ENCODE data around the gene KNDC1. TPM values are rescaled to one million over a fixed set of nuclear protein-coding genes. Genes with fewer than 3 reads are reported as not detected.
A peak's percentile ranks its signal among the peaks of the same experiment; 100 is the strongest.

KNDC1 gene
- total RNA-seq, 3 donors from 2014 or later = 0.98 to 2.3 TPM; not detected in 1

DNA sequence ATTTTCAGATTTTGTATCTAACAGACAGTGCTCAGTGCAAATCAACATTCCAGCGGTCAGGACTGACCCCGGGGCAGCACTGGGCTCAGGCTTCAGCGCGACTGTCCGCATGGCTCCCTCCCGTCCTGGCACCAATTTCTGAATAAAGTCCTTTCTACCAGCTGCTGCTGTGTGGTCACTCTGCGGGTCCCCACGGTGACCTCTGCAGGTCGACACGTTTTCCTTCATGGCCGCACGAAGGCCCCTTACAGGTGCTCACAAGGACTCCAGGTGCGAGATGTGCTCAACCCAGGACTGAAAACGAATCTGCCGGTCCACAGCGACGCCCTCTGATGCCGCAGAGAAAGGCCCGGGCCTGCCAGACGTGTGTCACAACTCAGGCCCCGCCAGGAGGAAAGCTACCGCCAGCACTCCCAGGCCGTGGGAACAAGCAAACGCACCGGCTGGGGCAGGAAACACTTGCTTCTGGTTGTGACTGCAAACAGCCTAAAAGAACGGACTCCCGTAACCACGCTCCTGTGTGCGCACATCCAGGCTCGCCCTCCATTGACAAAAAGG lies 66.3 kb downstream of the KNDC1 start:
- Histone ChIP-seq H3K4me3 (no peak overlapping the region), H3K36me3 (no peaks in the 10 kb centered on the region), H3K4me1 (peaks cover 0 to 4% of the 10 kb centered on the region in 2 donors), H3K9me3 (no peaks in the 10 kb centered on the region), H3K27me3 (peaks cover 0 to 56% of the 10 kb centered on the region in 2 donors), H3K27ac (no peak overlapping the region)
- intact Hi-C loops (cut with DNase I; ENCODE audit: low total_unique reads) = no loop called here
- no peak for TF ChIP-seq POLR2A (IDR thresholded peaks at IDR 0.05)
- TF ChIP-seq POLR2AphosphoS5 (IDR thresholded peaks at IDR 0.05) = no peak
- TF ChIP-seq, protein P1, sequence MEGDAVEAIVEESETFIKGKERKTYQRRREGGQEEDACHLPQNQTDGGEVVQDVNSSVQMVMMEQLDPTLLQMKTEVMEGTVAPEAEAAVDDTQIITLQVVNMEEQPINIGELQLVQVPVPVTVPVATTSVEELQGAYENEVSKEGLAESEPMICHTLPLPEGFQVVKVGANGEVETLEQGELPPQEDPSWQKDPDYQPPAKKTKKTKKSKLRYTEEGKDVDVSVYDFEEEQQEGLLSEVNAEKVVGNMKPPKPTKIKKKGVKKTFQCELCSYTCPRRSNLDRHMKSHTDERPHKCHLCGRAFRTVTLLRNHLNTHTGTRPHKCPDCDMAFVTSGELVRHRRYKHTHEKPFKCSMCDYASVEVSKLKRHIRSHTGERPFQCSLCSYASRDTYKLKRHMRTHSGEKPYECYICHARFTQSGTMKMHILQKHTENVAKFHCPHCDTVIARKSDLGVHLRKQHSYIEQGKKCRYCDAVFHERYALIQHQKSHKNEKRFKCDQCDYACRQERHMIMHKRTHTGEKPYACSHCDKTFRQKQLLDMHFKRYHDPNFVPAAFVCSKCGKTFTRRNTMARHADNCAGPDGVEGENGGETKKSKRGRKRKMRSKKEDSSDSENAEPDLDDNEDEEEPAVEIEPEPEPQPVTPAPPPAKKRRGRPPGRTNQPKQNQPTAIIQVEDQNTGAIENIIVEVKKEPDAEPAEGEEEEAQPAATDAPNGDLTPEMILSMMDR (IDR thresholded peaks at IDR 0.05) = no peak
- no peak for DNase-seq (ENCODE audit: low spot score in 2 of 2)

GRCh38 chr10:133227256-133227655 lies 67.2 kb downstream of the KNDC1 start:
- Histone ChIP-seq H3K36me3 (no peaks in the 10 kb centered on the region), H3K27me3 (peaks cover 0 to 63% of the 10 kb centered on the region in 2 donors), H3K9me3 (no peaks in the 10 kb centered on the region), H3K4me3 (no peak overlapping the region), H3K27ac (no peak overlapping the region), H3K4me1 (peaks cover 0 to 4% of the 10 kb centered on the region in 2 donors)
- TF ChIP-seq POLR2A (IDR thresholded peaks at IDR 0.05) = no peak
- TF ChIP-seq, protein P1 (IDR thresholded peaks at IDR 0.05) = no peak
- no peak for TF ChIP-seq POLR2AphosphoS5 (IDR thresholded peaks at IDR 0.05)
- intact Hi-C loops (cut with DNase I; ENCODE audit: low total_unique reads) = no loop called here
- DNase-seq (ENCODE audit: low spot score in 2 of 2) = no peak

- DNase-seq (ENCODE audit: low spot score in 2 of 2) = no peak
- Histone ChIP-seq H3K27me3 (peaks cover 0 to 85% of the 10 kb centered on the region in 2 donors), H3K36me3 (no peaks in the 10 kb centered on the region), H3K9me3 (no peaks in the 10 kb centered on the region), H3K4me1 (peaks cover 0 to 4% of the 10 kb centered on the region in 2 donors), H3K4me3 (peak overlapping the region in 1 of 3 donors; percentile 51), H3K27ac (no peak overlapping the region)
- intact Hi-C loops (cut with DNase I; ENCODE audit: low total_unique reads) = no loop called here
- TF ChIP-seq, protein P1 (IDR thresholded peaks at IDR 0.05) = no peak
- TF ChIP-seq POLR2A (IDR thresholded peaks at IDR 0.05) = no peak
- TF ChIP-seq POLR2AphosphoS5 (IDR thresholded peaks at IDR 0.05) = no peak
Measured at GRCh38 chr10:133229265-133230043, 69.4 kb downstream of the KNDC1 start.

- TF ChIP-seq, protein P1 (IDR thresholded peaks at IDR 0.05) = no peak
- TF ChIP-seq POLR2A (IDR thresholded peaks at IDR 0.05) (no peak), POLR2AphosphoS5 (IDR thresholded peaks at IDR 0.05) (no peak)
- no peak within 1 kb of the TSS for H3K27ac ChIP-seq
- no peaks in the 10 kb centered on the region for H3K36me3 ChIP-seq
- peak within 1 kb of the TSS in 2 of 3 donors; percentile 13 to 51 for H3K4me3 ChIP-seq
- peaks cover 0 to 4% of the 10 kb centered on the region in 2 donors for H3K4me1 ChIP-seq
- DNase-seq (ENCODE audit: low spot score in 2 of 2) = no peak
- peaks cover 0 to 86% of the 10 kb centered on the region in 2 donors for H3K27me3 ChIP-seq
- intact Hi-C loops (cut with DNase I; ENCODE audit: low total_unique reads) = no loop called here
- no peaks in the 10 kb centered on the region for H3K9me3 ChIP-seq
Measured at GRCh38 chr10:133230044-133230361, 70.0 kb downstream of the KNDC1 start, which contains the start of gene UTF1. UTF1 (plus strand) TSS chr10:133230217; CDS start chr10:133230289, 72 bp downstream.
